Kidney (tissue), 22 donors: ENCODE data around the gene GCSAML. TPM values are rescaled to one million over a fixed set of nuclear protein-coding genes. Genes with fewer than 3 reads are reported as not detected.

Experiments
- DNase-seq, 5 donors: peaks; one replicate each; pipeline ENCODE4 v3.0.0-alpha.2; 2013 to 2020
- FAIRE-seq: peaks from 2 replicates; lab custom pipeline; 2012; peaks lifted over from hg19 to GRCh38; lab: Jason Lieb, UNC
- H3K27ac ChIP-seq, 2 donors: one replicate each; pipeline ENCODE4 v1.7.0; 2013; ENCODE audit warnings: low read depth in 2 of 2, low read length in 2 of 2, inconsistent platforms in 1 of 2
- H3K27me3 ChIP-seq: one replicate; pipeline ENCODE4 v1.7.1; 2013; ENCODE audit warnings: low read length, inconsistent platforms; ENCODE audit not compliant: control insufficient read depth, insufficient read depth
- H3K36me3 ChIP-seq, 3 donors: one replicate each; pipeline versions ENCODE4 v1.7.0 to v1.7.1; 2013; ENCODE audit warnings: low read length in 3 of 3, control low read depth in 1 of 3, inconsistent platforms in 1 of 3; ENCODE audit not compliant: insufficient read depth in 3 of 3, control insufficient read depth in 2 of 3
- H3K4me1 ChIP-seq, 3 donors: one replicate each; pipeline versions ENCODE4 v1.7.0 to v1.7.1; 2013; ENCODE audit warnings: low read length in 3 of 3, inconsistent platforms in 1 of 3, low read depth in 1 of 3; ENCODE audit not compliant: control insufficient read depth in 2 of 3, insufficient read depth in 2 of 3
- H3K4me3 ChIP-seq, 3 donors: one replicate each; pipeline versions ENCODE4 v1.7.0 to v1.8.1; 2013; ENCODE audit warnings: low read length in 3 of 3, control low read depth in 1 of 3, inconsistent platforms in 1 of 3
- H3K9ac ChIP-seq, 3 donors: one replicate each; pipeline versions ENCODE4 v1.7.0 to v1.7.1; 2013; ENCODE audit warnings: low read length in 3 of 3, control low read depth in 1 of 3, inconsistent platforms in 1 of 3
- H3K9me3 ChIP-seq, 3 donors: one replicate each; pipeline versions ENCODE4 v1.7.0 to v1.7.1; 2013; ENCODE audit warnings: low read length in 3 of 3, control low read depth in 1 of 3, inconsistent platforms in 1 of 3; ENCODE audit not compliant: control insufficient read depth in 2 of 3, insufficient read depth in 1 of 3
- intact Hi-C: fragments of 100-400 bp; cut with DNase I; formaldehyde crosslinking; loops from one replicate; pipeline ENCODE4 v1.11.1; 2022
- long read RNA-seq, 10 donors: library from polyadenylated mRNA in 1 of 10; unstranded in 1 of 10; transcript quantifications; one replicate each; pipeline ENCODE4 v2.0.0 and lab custom pipeline, GENCODE V29; 2021 to 2026
- polyA plus RNA-seq: library from polyadenylated mRNA; stranded (reverse); fragments of 350-450 nt; fragmentation: Illumina TruSeq; extraction: RNeasy Lipid Tissue Mini Kit (QIAGEN cat#74804); gene quantifications from one replicate; pipeline ENCODE4 v1.2.3, GENCODE V29; 2014; ENCODE audit warnings: low read depth, low replicate concordance; ENCODE audit not compliant: insufficient read depth
- total RNA-seq: library from RNA; stranded (reverse); fragmentation: NEBNext Ultra II Directional; extraction: Animal tissue kit (Norgen Biotek cat#: 25700); gene quantifications from one replicate; pipeline ENCODE4 v1.2.1, GENCODE V29; 2021
- TF ChIP-seq, protein P1 (sequence below): IDR thresholded peaks from 3 replicates; pipeline ENCODE4 v1.5.1; 2012; ENCODE audit warnings: mild to moderate bottlenecking, moderate library complexity, borderline replicate concordance; ENCODE audit not compliant: insufficient read depth; ENCODE audit errors: extremely low read depth
- donor health status: control.
- donor health status: control.
- donor health status: control.
- donor health status: control.
- donor health status: control.
- donor health status: DM: yes; HTN: yes; CAD: no.
- donor health status: Normal renal cell carcinoma (clear cell type).

Gene GCSAML
- 1.8 TPM for total RNA-seq
- not detected for polyA plus RNA-seq
- long read RNA-seq, donor 1 = 0 reads
- long read RNA-seq, donor 2 = 0 reads
- long read RNA-seq, donor 3 = 0 reads
- long read RNA-seq, donor 4 = 0 reads
- long read RNA-seq, donor 5 = 0 reads
- long read RNA-seq, donor 6 = 0 reads
- long read RNA-seq, donor 7 = 0 reads
- long read RNA-seq, donor 8 = 0 reads
- long read RNA-seq, donor 9 = 0 reads
- long read RNA-seq, donor 10 = 0 reads

DNA sequence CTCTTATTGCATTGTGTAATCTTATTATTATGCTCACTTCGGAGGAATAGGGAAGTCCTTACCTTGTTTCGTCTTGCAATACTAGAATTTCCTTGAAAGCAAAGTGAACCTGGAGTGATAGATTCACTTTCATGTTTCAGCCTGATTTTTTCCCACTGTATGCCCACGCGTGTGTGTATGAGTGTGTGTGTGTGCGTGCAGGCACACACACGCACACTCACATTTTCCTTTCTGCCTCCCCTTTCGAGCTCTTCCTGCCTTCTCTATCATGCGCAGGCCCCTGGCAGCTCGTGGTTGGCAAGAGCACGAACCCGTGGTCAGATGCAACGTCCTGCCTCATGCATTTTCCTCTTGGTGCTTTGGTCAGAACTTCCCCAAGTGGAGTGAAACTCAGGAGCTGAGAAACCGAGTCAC lies at the start of gene GCSAML:
Gene GCSAML, plus strand, starts transcription at position 366 of the 414 bp plus-strand sequence. CDS start 58 bp downstream, outside the sequence.
- DNase-seq (no peak), FAIRE-seq (no peak)
- Histone ChIP-seq H3K27me3 (no peaks in the 10 kb centered on the region), H3K27ac (no peak within 1 kb of the TSS), H3K4me1 (no peaks in the 10 kb centered on the region), H3K9ac (no peak within 1 kb of the TSS), H3K36me3 (no peaks in the 10 kb centered on the region), H3K4me3 (no peak within 1 kb of the TSS), H3K9me3 (no peaks in the 10 kb centered on the region)
- TF ChIP-seq, protein P1, sequence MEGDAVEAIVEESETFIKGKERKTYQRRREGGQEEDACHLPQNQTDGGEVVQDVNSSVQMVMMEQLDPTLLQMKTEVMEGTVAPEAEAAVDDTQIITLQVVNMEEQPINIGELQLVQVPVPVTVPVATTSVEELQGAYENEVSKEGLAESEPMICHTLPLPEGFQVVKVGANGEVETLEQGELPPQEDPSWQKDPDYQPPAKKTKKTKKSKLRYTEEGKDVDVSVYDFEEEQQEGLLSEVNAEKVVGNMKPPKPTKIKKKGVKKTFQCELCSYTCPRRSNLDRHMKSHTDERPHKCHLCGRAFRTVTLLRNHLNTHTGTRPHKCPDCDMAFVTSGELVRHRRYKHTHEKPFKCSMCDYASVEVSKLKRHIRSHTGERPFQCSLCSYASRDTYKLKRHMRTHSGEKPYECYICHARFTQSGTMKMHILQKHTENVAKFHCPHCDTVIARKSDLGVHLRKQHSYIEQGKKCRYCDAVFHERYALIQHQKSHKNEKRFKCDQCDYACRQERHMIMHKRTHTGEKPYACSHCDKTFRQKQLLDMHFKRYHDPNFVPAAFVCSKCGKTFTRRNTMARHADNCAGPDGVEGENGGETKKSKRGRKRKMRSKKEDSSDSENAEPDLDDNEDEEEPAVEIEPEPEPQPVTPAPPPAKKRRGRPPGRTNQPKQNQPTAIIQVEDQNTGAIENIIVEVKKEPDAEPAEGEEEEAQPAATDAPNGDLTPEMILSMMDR = no peak
- intact Hi-C loops = no loop called here

DNA sequence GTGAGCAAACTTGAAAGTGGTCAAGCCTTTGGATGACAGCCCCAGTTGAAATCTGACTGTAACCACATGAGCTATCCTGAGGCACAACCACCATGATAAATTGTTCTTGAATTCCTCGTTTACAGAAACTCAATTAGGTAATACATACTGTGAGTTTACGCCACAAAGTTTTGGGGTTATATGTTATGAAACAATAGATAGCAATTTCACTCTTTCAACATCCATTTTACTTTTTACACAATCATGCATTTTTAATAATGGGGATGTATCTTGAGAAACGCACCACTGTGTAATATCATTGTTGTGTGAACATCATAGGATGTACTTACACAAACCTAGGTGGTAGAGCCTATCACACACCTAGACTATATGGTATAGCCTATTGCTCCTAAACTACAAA lies 48.1 kb upstream of the GCSAML start:
- Histone ChIP-seq H3K27ac (no peak overlapping the region), H3K36me3 (no peaks in the 10 kb centered on the region), H3K4me1 (no peaks in the 10 kb centered on the region), H3K27me3 (no peaks in the 10 kb centered on the region), H3K4me3 (no peak overlapping the region), H3K9ac (no peak overlapping the region), H3K9me3 (no peaks in the 10 kb centered on the region)
- intact Hi-C loops = no loop called here
- no peak for FAIRE-seq
- TF ChIP-seq, protein P1 = no peak
- DNase-seq = no peak

DNA sequence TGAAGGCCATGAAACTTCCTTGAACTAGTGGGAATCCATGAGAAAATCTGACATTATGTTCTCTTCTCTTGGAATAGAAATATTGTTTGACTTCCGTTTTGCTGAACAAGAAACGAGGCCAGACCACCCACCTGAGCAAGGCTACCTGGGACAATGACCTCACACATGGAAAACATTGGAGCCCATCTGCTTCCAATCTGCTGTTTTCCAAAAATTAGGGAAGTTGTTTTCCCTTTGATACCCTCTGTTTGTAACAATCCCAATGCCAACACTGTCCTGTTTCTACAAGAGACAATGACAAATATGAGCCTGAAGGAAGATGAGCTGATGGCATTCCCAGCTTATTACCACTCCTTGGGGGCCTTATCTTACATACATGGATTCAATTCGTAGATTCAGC lies 42.1 kb upstream of the GCSAML start:
- FAIRE-seq = no peak

More for the DNA sequence above, 42.1 kb upstream of the GCSAML start:
- Histone ChIP-seq H3K4me3 (no peak overlapping the region), H3K36me3 (no peaks in the 10 kb centered on the region), H3K27ac (no peak overlapping the region), H3K9ac (no peak overlapping the region), H3K9me3 (no peaks in the 10 kb centered on the region), H3K27me3 (no peaks in the 10 kb centered on the region), H3K4me1 (no peaks in the 10 kb centered on the region)
- intact Hi-C loops = no loop called here
- DNase-seq = no peak
- TF ChIP-seq, protein P1 = no peak
